HEK293 (cell line): Measurements from ENCODE around the gene SH3D19.
A peak's percentile ranks its signal among the peaks of the same experiment; 100 is the strongest.
"Not testable (repeated sequence)": the region's sequence is repeated elsewhere in the genome, so short reads cannot be mapped to it uniquely, and the experiment has no call there.

Experiments
- CTCF ChIA-PET: fragments of 350-600 bp; formaldehyde crosslinking; extraction: SDS; loops from one replicate; lab custom pipeline; 2021; ENCODE audit warnings: antibody characterized with exemption; lab: Yijun Ruan, JAX
- POLR2A ChIA-PET: fragments of 300-600 bp; formaldehyde crosslinking; extraction: SDS; loops from one replicate; lab custom pipeline; 2020; ENCODE audit warnings: antibody characterized with exemption, inconsistent platforms; lab: Yijun Ruan, JAX
- H3K27ac ChIP-seq: fragments of 200-500 bp; sonication (Bioruptor generic); 2 replicates; pipeline ENCODE4 v1.5.1; 2014; ENCODE audit warnings: low read depth, low read length, control low read depth, inconsistent platforms; ENCODE audit errors: extremely low read depth
- H3K36me3 ChIP-seq, 2 experiments: fragments of 200-500 bp in 1 of 2; sonication (Bioruptor generic) in 1 of 2; 1 replicate in 1 of 2; 2 replicates in 1 of 2; pipeline ENCODE4 v1.5.1; 2014 to 2017; ENCODE audit warnings: inconsistent platforms in 2 of 2, low read length in 2 of 2; ENCODE audit not compliant: control insufficient read depth in 2 of 2, insufficient read depth in 1 of 2
- H3K4me1 ChIP-seq: fragments of 200-500 bp; sonication (Bioruptor generic); 2 replicates; pipeline ENCODE4 v1.5.1; 2014; ENCODE audit warnings: mild to moderate bottlenecking, low read length, inconsistent platforms; ENCODE audit not compliant: control insufficient read depth, insufficient read depth
- H3K4me3 ChIP-seq: 2 replicates; pipeline ENCODE4 v1.5.1; 2011; ENCODE audit warnings: low read depth, mild to moderate bottlenecking, control low read depth, low read length, moderate library complexity
- H3K9me3 ChIP-seq: fragments of 200-500 bp; sonication (Bioruptor generic); 2 replicates; pipeline ENCODE4 v1.5.1; 2014; ENCODE audit warnings: low read depth, low read length, inconsistent platforms; ENCODE audit not compliant: control insufficient read depth, insufficient read depth
- FEZF1 ChIP-seq: fragments of 450-650 bp; formaldehyde crosslinking; IDR thresholded peaks from 2 replicates; pipeline ENCODE4 v1.5.1; 2016; ENCODE audit warnings: missing biosample characterization, missing genetic modification characterization
- PRDM4 ChIP-seq: fragments of 450-650 bp; formaldehyde crosslinking; IDR thresholded peaks from 2 replicates; pipeline ENCODE4 v1.5.1; 2017; ENCODE audit warnings: missing biosample characterization, missing genetic modification characterization
- WT1 ChIP-seq: fragments of 450-650 bp; formaldehyde crosslinking; IDR thresholded peaks from 2 replicates; pipeline ENCODE4 v1.5.1; 2016; ENCODE audit warnings: missing biosample characterization, missing genetic modification characterization
- ZBTB11 ChIP-seq: fragments of 450-650 bp; formaldehyde crosslinking; conservative IDR thresholded peaks from 2 replicates; pipeline ENCODE4 v1.5.1; 2016; ENCODE audit warnings: low read depth, missing biosample characterization, missing genetic modification characterization
- ZBTB6 ChIP-seq: fragments of 450-650 bp; formaldehyde crosslinking; IDR thresholded peaks from 2 replicates; pipeline ENCODE4 v1.5.1; 2017; ENCODE audit warnings: missing biosample characterization, missing genetic modification characterization
- ZNF121 ChIP-seq: fragments of 450-650 bp; formaldehyde crosslinking; IDR thresholded peaks from 2 replicates; pipeline ENCODE4 v1.5.1; 2016; ENCODE audit warnings: missing biosample characterization, missing genetic modification characterization
- ZNF138 ChIP-seq: fragments of 450-650 bp; formaldehyde crosslinking; IDR thresholded peaks from 2 replicates; pipeline ENCODE4 v1.5.1; 2016; ENCODE audit warnings: missing biosample characterization, missing genetic modification characterization, borderline replicate concordance
- ZNF362 ChIP-seq: fragments of 450-650 bp; formaldehyde crosslinking; IDR thresholded peaks from 2 replicates; pipeline ENCODE4 v1.5.1; 2016; ENCODE audit warnings: missing biosample characterization, missing genetic modification characterization
- ZNF585B ChIP-seq: fragments of 450-650 bp; formaldehyde crosslinking; IDR thresholded peaks from 2 replicates; pipeline ENCODE4 v1.5.1; 2016; ENCODE audit warnings: missing biosample characterization, missing genetic modification characterization
- ZNF629 ChIP-seq: fragments of 450-650 bp; formaldehyde crosslinking; IDR thresholded peaks from 2 replicates; pipeline ENCODE4 v1.5.1; 2017; ENCODE audit warnings: missing biosample characterization, missing genetic modification characterization
- ZNF654 ChIP-seq: fragments of 450-650 bp; formaldehyde crosslinking; IDR thresholded peaks from 2 replicates; pipeline ENCODE4 v1.5.1; 2016; ENCODE audit warnings: low read depth, missing biosample characterization, missing genetic modification characterization
- ZNF658 ChIP-seq: fragments of 450-650 bp; formaldehyde crosslinking; IDR thresholded peaks from 2 replicates; pipeline ENCODE4; 2016; ENCODE audit warnings: missing biosample characterization, missing genetic modification characterization
- ZNF660 ChIP-seq: fragments of 450-650 bp; IDR thresholded peaks from 2 replicates; pipeline ENCODE4 v1.5.1; 2018; ENCODE audit warnings: missing biosample characterization, mild to moderate bottlenecking, missing genetic modification characterization
- ZNF677 ChIP-seq: fragments of 450-650 bp; IDR thresholded peaks from 2 replicates; pipeline ENCODE4 v1.5.0; 2018; ENCODE audit warnings: missing biosample characterization, mild to moderate bottlenecking, missing genetic modification characterization, moderate library complexity

Gene SH3D19

GRCh38 chr4:151139814-151140213 is 185.6 kb downstream of the SH3D19 start:
- ChIA-PET POLR2A (no interaction called here), CTCF (no interaction called here)
- Histone ChIP-seq H3K36me3 (peaks cover 0 to 53% of the 10 kb centered on the region in 2 experiments; a peak in 2 of 3 replicates), H3K4me3 (no peak overlapping the region), H3K9me3 (no peaks in the 10 kb centered on the region), H3K27ac (no peak overlapping the region), H3K4me1 (no peaks in the 10 kb centered on the region)
- TF ChIP-seq WT1 (tag by site-specific recombination) (0 out of 2 replicates have a peak, but pooled peaks have one; percentile 20), ZNF658 (tag by site-specific recombination) (no peak)

- CTCF ChIA-PET, H3K4me1 ChIP-seq, H3K9me3 ChIP-seq, H3K27ac ChIP-seq, POLR2A ChIA-PET, H3K4me3 ChIP-seq: not testable (repeated sequence)
- H3K36me3 ChIP-seq = peaks cover 0 to 48% of the 10 kb centered on the region in 2 experiments; a peak in 2 of 3 replicates
- peak; percentile 76 for TF ChIP-seq ZNF121 (tag by site-specific recombination)
Observed at GRCh38 chr4:151136048-151136447, 189.4 kb downstream of the SH3D19 start.

DNA sequence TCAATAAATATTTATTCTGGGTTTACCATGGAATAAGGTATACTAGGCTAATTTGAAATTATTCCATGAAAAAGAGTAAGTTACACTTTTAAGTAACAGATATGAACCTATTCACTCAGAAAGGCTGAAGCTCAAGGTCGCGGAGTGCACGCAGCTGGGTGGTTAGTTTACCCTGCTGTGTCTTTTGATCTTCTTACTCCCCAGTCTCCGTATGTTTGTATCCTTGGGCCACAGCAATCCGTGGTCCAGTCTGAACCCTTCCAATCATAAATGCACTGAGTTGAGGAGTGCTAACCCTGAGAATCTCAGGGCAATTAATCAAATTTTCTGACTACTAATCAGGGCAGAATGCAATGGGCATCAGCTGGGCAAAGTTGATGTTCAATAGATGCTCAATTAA is 192.1 kb downstream of the SH3D19 start:
- H3K27ac ChIP-seq = no peak overlapping the region
- no peak for TF ChIP-seq ZNF585B
- no peak for TF ChIP-seq PRDM4 (tag by site-specific recombination)
- no peak for TF ChIP-seq ZNF138
- H3K4me3 ChIP-seq = no peak overlapping the region
- no peaks in the 10 kb centered on the region for H3K4me1 ChIP-seq
- no peaks in the 10 kb centered on the region for H3K9me3 ChIP-seq
- POLR2A ChIA-PET = no interaction called here
- CTCF ChIA-PET = interaction anchor here (0.6 kb wide), 2 partner anchors 229 to 1615 kb away, joined by 3 read pairs; no protein-coding TSS in a partner anchor
- peaks cover 8 to 41% of the 10 kb centered on the region in 2 experiments; a peak in 2 of 3 replicates for H3K36me3 ChIP-seq

DNA sequence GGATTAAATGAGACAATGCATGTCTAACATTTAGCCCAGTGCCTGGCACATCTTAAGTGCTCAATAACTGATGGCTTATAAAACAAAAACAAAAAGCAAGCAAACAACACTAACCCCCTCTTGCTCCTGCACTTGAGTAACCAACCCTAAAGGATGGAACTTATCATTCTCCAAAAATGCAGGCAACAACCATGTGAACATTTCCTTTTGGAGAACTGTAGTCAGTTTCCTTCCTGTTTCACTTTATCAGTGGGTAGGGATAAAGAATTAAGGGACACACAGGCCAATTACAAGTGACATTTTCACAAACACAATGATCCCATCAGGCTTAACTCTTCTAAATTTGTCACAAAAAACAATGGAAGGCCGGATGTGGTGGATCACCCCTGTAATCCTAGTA is 195.6 kb downstream of the SH3D19 start:
- Histone ChIP-seq H3K4me1 (no peaks in the 10 kb centered on the region), H3K4me3 (no peak overlapping the region), H3K9me3 (no peaks in the 10 kb centered on the region), H3K36me3 (peaks cover 8 to 52% of the 10 kb centered on the region in 2 experiments; a peak in 2 of 3 replicates), H3K27ac (no peak overlapping the region)
- POLR2A ChIA-PET = no interaction called here
- CTCF ChIA-PET = no interaction called here
- no peak for TF ChIP-seq ZNF677
- TF ChIP-seq ZBTB6 = no peak

- TF ChIP-seq ZNF654 (tag by site-specific recombination) (peak; percentile 78), FEZF1 (tag by site-specific recombination) (0 out of 2 replicates have a peak, but pooled peaks have one; percentile 13), ZBTB11 (tag by site-specific recombination) (no peak), ZNF660 (0 out of 2 replicates have a peak, but pooled peaks have one; percentile 49), ZNF629 (tag by site-specific recombination) (0 out of 2 replicates have a peak, but pooled peaks have one; percentile 37), ZNF362 (tag by site-specific recombination) (peak; percentile 93)
- H3K27ac ChIP-seq = no peak overlapping the region
- no peaks in the 10 kb centered on the region for H3K4me1 ChIP-seq
- CTCF ChIA-PET = interaction anchor here (0.5 to 1.7 kb wide), 25 partner anchors 11 to 1256 kb away, joined by 3 to 9 read pairs (median 4); no protein-coding TSS in a partner anchor
- peaks cover 4 to 40% of the 10 kb centered on the region in 2 experiments for H3K36me3 ChIP-seq
- no peak overlapping the region for H3K4me3 ChIP-seq
- no peaks in the 10 kb centered on the region for H3K9me3 ChIP-seq
- POLR2A ChIA-PET = no interaction called here
Observed at GRCh38 chr4:151117371-151117962, 207.9 kb downstream of the SH3D19 start.
